ENCODE measurements around the gene PRKCE.

The PRKCE gene

DNA sequence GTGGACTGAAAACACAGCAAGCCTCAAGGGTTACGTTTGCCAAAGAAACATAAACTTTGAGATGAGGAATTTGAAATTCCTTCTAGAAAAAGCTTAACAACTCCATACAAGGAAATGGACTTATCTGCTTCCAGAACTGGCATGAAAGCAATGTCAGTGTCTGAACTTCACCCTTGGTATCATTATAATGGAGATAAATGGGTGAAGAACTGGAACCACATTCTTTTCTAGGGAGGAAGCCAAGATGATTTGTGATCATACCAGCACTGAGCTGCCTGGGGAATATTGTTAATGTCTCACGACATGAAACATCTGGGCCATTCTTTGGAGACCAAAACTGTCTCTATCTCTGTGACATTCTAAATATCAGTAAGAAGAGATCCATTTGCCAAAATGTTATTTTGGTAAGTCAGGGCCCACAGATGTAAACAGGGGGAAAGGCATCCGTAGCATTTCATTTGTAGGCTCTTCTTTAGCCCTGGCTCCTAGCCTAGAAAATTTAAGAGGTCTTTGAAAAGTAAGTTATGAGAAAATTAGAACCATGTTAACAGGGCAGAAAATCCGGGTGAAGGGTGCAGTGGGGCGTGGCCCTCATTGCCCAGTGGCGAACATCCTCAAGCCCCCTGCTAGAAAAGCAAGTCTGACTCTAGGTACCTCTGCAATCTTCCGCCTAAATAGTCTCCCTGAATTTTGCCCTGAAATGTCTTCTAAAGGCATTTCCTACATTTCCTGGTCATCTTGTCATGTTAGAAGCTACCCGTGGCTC, 350.4 kb downstream of the PRKCE start:
- H3K4me3 ChIP-seq (ENCODE audit: low read depth, low read length): no peak overlapping the region
- DNase-seq (ENCODE audit: low read depth): no peak
- TF ChIP-seq, protein P1, sequence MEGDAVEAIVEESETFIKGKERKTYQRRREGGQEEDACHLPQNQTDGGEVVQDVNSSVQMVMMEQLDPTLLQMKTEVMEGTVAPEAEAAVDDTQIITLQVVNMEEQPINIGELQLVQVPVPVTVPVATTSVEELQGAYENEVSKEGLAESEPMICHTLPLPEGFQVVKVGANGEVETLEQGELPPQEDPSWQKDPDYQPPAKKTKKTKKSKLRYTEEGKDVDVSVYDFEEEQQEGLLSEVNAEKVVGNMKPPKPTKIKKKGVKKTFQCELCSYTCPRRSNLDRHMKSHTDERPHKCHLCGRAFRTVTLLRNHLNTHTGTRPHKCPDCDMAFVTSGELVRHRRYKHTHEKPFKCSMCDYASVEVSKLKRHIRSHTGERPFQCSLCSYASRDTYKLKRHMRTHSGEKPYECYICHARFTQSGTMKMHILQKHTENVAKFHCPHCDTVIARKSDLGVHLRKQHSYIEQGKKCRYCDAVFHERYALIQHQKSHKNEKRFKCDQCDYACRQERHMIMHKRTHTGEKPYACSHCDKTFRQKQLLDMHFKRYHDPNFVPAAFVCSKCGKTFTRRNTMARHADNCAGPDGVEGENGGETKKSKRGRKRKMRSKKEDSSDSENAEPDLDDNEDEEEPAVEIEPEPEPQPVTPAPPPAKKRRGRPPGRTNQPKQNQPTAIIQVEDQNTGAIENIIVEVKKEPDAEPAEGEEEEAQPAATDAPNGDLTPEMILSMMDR (IDR thresholded peaks at IDR 0.05; ENCODE audit: low read depth, low read length, missing control alignments): no peak

DNA sequence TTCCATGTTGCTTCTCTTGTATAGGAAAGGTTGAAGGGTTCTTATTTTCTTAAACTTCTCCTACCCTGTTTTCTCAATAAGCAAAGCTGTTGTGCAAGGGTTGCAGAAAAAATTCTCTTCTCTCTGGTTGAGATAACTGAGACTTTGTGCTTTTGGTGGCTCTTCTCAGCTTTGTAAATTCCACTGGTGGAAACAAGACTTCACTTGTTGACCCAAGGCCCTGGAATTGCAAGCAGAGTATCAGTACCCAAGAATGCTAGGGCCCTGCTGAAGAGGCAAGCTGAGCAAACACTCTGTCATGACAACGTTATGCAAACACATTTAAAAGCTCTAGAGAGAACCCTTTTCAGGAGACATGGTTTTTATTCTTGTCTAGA, 351.0 kb downstream of the PRKCE start:
- TF ChIP-seq, protein P1 (IDR thresholded peaks at IDR 0.05; ENCODE audit: low read depth, low read length, missing control alignments): no peak
- H3K4me3 ChIP-seq (ENCODE audit: low read depth, low read length): no peak overlapping the region
- no peak for DNase-seq (ENCODE audit: low read depth)

DNA sequence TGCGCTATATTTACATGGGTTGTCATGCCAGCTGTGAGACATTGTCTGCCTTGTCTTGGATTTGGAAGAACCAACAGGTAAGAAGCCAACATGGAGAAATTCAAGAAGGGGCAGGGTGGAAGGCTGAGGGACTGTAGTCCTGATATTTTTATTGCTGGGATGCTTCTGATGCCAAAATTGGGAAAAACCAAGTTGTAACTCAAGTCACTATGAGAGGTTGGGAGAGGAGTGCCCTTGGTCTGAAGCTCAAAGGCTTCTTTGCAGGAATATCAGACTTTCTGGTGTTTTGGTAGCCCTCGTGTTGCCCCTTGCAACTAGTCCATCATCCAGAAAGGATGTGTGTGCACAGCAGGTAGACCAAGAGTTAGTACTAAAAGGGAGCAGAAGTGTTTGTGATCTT, 351.5 kb downstream of the PRKCE start:
- no peak for DNase-seq (ENCODE audit: low read depth)
- TF ChIP-seq, protein P1 (IDR thresholded peaks at IDR 0.05; ENCODE audit: low read depth, low read length, missing control alignments): no peak

DNA sequence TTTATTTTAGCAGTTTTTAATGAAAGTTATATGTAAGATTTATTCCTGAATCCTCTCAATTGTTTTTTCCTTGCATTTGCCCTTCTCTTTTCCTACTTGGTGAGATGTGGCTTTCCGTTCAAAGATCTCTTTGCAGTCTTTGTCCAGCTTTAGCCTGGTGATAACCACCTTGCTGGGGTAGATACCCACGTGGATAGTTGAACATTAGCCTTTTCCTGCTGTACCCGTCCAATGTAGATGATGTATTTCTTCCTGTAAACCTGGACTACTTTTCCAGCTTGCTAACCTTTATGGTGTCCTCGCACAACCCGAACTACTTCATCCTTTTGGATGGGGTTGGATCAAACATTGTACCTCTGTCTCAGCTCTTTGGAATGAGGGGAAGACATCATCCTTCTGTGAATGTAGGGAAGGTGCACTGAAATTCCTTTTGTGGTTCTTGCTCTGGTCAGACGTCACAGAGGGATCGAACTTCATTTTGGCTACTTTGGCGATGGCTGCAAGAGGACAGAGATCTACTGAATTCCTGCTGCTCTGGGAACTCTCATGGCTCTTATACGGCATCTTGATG, 352.5 kb downstream of the PRKCE start:
- H3K4me3 ChIP-seq (ENCODE audit: low read depth, low read length): no peak overlapping the region
- DNase-seq (ENCODE audit: low read depth): no peak
- TF ChIP-seq, protein P1 (IDR thresholded peaks at IDR 0.05; ENCODE audit: low read depth, low read length, missing control alignments): no peak

More for the DNA sequence above, 351.5 kb downstream of the PRKCE start:
- H3K4me3 ChIP-seq (ENCODE audit: low read depth, low read length): no peak overlapping the region

DNA sequence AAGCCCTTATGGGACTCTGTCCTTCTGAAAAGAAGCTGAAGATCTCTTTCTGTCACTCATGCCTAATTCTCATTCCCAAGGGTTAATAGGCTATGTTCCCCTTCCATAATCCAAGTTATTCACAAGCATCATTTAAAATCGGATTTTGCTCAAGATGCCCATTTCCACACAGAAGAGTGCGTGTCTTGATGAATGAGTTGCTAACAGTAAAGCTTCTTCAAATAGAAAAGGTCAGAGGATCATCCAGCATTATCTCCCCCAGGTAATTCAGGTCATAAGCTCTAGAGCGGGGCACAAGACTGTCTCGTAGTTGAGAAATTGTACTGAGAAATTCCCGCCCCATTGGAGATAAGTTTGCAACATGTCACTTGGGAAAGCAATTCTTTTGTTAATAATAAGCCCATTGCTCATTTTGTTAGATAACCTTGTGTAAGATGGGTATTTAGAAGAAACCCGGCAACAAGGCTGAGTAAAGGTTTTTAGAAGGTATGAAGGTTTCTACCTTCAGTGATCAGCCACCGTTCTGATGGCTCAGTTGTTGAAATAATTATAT, 355.1 kb downstream of the PRKCE start:
- TF ChIP-seq, protein P1 (IDR thresholded peaks at IDR 0.05; ENCODE audit: low read depth, low read length, missing control alignments): no peak
- H3K4me3 ChIP-seq (ENCODE audit: low read depth, low read length): no peak overlapping the region
- DNase-seq (ENCODE audit: low read depth): no peak

DNA sequence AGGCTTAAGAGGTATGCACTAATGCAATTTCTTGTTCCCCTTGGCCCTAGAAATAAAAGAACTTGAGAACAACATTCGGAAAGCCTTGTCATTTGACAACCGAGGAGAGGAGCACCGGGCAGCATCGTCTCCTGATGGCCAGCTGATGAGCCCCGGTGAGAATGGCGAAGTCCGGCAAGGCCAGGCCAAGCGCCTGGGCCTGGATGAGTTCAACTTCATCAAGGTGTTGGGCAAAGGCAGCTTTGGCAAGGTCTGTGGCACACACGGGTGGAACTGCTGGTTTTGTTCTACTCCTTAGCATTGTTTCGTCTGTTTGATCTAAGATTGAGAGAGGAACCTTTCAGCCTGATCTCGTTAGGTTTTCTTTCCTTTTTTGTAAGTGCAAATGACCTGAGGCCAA, 355.9 kb downstream of the PRKCE start:
- TF ChIP-seq, protein P1 (IDR thresholded peaks at IDR 0.05; ENCODE audit: low read depth, low read length, missing control alignments): no peak
- no peak for DNase-seq (ENCODE audit: low read depth)
- H3K4me3 ChIP-seq (ENCODE audit: low read depth, low read length): no peak overlapping the region
